Endodermal cell (in vitro differentiated cells): ENCODE results near the gene TEX55. TPM values are rescaled to one million over a fixed set of nuclear protein-coding genes. Genes with fewer than 3 reads are reported as not detected.
"Not testable (repeated sequence)": the region's sequence is repeated elsewhere in the genome, so short reads cannot be mapped to it uniquely, and the experiment has no call there.

Source experiments
- DNase-seq: peaks from one replicate; pipeline ENCODE4 v3.0.0-alpha.2; 2017
- H3K27ac ChIP-seq: 2 replicates; pipeline ENCODE4 v1.5.1; 2013; ENCODE audit warnings: mild to moderate bottlenecking, low read depth, low read length, moderate library complexity
- H3K27me3 ChIP-seq: 2 replicates; pipeline ENCODE4 v1.6.1; 2013; ENCODE audit warnings: mild to moderate bottlenecking, low read length, moderate library complexity; ENCODE audit not compliant: insufficient read depth, control insufficient read depth, poor library complexity, severe bottlenecking
- H3K36me3 ChIP-seq: 2 replicates; pipeline ENCODE4 v1.7.0; 2013; ENCODE audit warnings: mild to moderate bottlenecking, low read length, moderate library complexity; ENCODE audit not compliant: control insufficient read depth, insufficient read depth
- H3K4me1 ChIP-seq: one replicate; pipeline ENCODE4 v1.7.0; 2013; ENCODE audit warnings: low read length; ENCODE audit not compliant: control insufficient read depth, insufficient read depth
- H3K4me3 ChIP-seq: 2 replicates; pipeline ENCODE4 v1.5.1; 2013; ENCODE audit warnings: mild to moderate bottlenecking, low read length, moderate library complexity
- H3K9ac ChIP-seq: 2 replicates; pipeline ENCODE4 v1.6.1; 2013; ENCODE audit warnings: mild to moderate bottlenecking, low read length, moderate library complexity; ENCODE audit not compliant: poor library complexity, severe bottlenecking; ENCODE audit errors: extremely low read depth
- H3K9me3 ChIP-seq: 2 replicates; pipeline ENCODE4 v1.6.1; 2013; ENCODE audit warnings: mild to moderate bottlenecking, low read length, moderate library complexity; ENCODE audit not compliant: control insufficient read depth
- H3K27ac Mint-ChIP-seq: 2 replicates; pipeline ENCODE4 v1.8.0; 2020; ENCODE audit warnings: mixed read lengths
- H3K27me3 Mint-ChIP-seq: 2 replicates; pipeline ENCODE4 v1.8.0; 2021; ENCODE audit warnings: mild to moderate bottlenecking, mixed read lengths; ENCODE audit not compliant: insufficient read depth
- H3K36me3 Mint-ChIP-seq: 2 replicates; pipeline ENCODE4 v1.8.0; 2020; ENCODE audit warnings: low read depth, mixed read lengths
- H3K4me1 Mint-ChIP-seq: 2 replicates; pipeline ENCODE4 v1.8.0; 2020; ENCODE audit warnings: mixed read lengths
- H3K4me3 Mint-ChIP-seq: 2 replicates; pipeline ENCODE4 v1.8.0; 2020; ENCODE audit warnings: mild to moderate bottlenecking, moderate library complexity, mixed read lengths
- H3K9me3 Mint-ChIP-seq: 2 replicates; pipeline ENCODE4 v1.8.0; 2020; ENCODE audit warnings: mild to moderate bottlenecking, mixed read lengths
- WGBS, 2 experiments: methylation state at CpG; one replicate each; pipeline versions ENCODE4 v1.1.5 to v1.1.7; 2013; ENCODE audit warnings: missing lambda C conversion rate in 2 of 2, mixed read lengths in 1 of 2; ENCODE audit not compliant: insufficient coverage in 1 of 2, insufficient read length in 1 of 2; 5-methylcytosine and 5-hydroxymethylcytosine counted together
- total RNA-seq, 2 donors: library from RNA; stranded (reverse); fragmentation: NEBNext Ultra II Directional in 1 of 2; extraction: Animal tissue kit (Norgen Biotek cat#: 25700) in 1 of 2; gene quantifications; 2 replicates in 1 of 2; 3 replicates in 1 of 2; pipeline ENCODE4 v1.2.1, GENCODE V29; 2021
- TF ChIP-seq, protein P1 (sequence below): fragments of 200-600 bp; sonication (generic); conservative IDR thresholded peaks from 2 replicates; pipeline ENCODE4 v1.5.0; 2021; ENCODE audit warnings: antibody characterized with exemption, mild to moderate bottlenecking

The TEX55 gene
- total RNA-seq, 2 donors from 2014 or later, result not detected

DNA sequence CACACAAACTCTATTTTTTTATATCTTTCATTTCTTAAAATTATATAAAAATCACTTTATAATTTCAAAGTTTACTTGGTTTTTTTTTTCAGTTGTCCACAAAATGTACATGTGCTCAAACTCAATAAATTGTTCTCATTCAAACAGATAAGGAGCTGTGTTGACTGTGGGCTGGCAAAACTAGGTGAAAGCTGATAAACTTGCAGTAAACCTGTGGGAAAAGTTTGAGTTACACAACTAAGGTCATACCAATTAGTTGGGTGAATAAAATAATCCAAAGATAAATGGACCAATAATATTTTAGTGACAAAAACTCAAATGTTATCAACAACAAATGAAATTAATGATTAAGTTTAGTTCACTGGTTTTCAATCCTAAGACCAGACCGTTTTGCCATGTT lies 14.8 kb downstream of the TEX55 start:
- Histone ChIP-seq H3K36me3 (no peaks in the 10 kb centered on the region), H3K4me3 (no peak overlapping the region), H3K27me3 (no peaks in the 10 kb centered on the region), H3K9ac (no peak overlapping the region), H3K27ac (no peak overlapping the region), H3K4me1 (no peaks in the 10 kb centered on the region), H3K9me3 (peaks cover 24% of the 10 kb centered on the region)
- no peaks in the 10 kb centered on the region for H3K4me1 Mint-ChIP-seq
- peaks cover 32% of the 10 kb centered on the region for H3K36me3 Mint-ChIP-seq
- H3K27ac Mint-ChIP-seq, result no peak overlapping the region
- peaks cover 42% of the 10 kb centered on the region for H3K9me3 Mint-ChIP-seq
- 76 to 83% methylated on average over 1 of the region's 1 CpG for WGBS, 2 experiments
- no peaks in the 10 kb centered on the region for H3K27me3 Mint-ChIP-seq
- no peak overlapping the region for H3K4me3 Mint-ChIP-seq
- no peak for DNase-seq
- TF ChIP-seq, protein P1, sequence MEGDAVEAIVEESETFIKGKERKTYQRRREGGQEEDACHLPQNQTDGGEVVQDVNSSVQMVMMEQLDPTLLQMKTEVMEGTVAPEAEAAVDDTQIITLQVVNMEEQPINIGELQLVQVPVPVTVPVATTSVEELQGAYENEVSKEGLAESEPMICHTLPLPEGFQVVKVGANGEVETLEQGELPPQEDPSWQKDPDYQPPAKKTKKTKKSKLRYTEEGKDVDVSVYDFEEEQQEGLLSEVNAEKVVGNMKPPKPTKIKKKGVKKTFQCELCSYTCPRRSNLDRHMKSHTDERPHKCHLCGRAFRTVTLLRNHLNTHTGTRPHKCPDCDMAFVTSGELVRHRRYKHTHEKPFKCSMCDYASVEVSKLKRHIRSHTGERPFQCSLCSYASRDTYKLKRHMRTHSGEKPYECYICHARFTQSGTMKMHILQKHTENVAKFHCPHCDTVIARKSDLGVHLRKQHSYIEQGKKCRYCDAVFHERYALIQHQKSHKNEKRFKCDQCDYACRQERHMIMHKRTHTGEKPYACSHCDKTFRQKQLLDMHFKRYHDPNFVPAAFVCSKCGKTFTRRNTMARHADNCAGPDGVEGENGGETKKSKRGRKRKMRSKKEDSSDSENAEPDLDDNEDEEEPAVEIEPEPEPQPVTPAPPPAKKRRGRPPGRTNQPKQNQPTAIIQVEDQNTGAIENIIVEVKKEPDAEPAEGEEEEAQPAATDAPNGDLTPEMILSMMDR, result no peak

- Mint-ChIP-seq H3K27me3 (no peaks in the 10 kb centered on the region), H3K4me1 (no peaks in the 10 kb centered on the region), H3K9me3 (peaks cover 45% of the 10 kb centered on the region), H3K36me3 (peaks cover 35% of the 10 kb centered on the region), H3K4me3 (no peak overlapping the region), H3K27ac (no peak overlapping the region)
- no peak for DNase-seq
- H3K36me3 ChIP-seq, result no peaks in the 10 kb centered on the region
- no peak overlapping the region for H3K27ac ChIP-seq
- no peaks in the 10 kb centered on the region for H3K27me3 ChIP-seq
- H3K9me3 ChIP-seq, result peaks cover 24% of the 10 kb centered on the region
- no peaks in the 10 kb centered on the region for H3K4me1 ChIP-seq
- WGBS, 2 experiments, result 80 to 84% methylated on average over 1 to 2 of the region's 2 CpGs
- H3K4me3 ChIP-seq, result no peak overlapping the region
- TF ChIP-seq, protein P1, result no peak
- no peak overlapping the region for H3K9ac ChIP-seq
These were observed 15.3 kb downstream of the TEX55 start for GRCh38 chr3:119161240-119161639.

DNA sequence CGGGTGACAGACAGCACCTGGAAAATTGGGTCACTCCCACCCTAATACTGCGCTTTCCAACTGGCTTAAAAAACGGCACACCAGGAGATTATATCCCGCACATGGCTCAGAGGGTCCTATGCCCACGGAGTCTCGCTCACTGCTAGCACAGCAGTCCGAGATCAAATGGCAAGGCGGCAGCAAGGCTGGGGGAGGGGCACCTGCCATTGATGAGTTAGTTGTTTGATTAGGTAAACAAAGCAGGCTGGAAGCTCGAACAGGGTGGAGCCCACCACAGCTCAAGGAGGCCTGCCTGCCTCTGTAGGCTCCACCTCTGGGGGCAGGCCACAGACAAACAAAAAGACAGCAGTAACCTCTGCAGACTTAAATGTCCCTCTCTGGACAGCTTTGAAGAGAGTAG lies 18.8 kb downstream of the TEX55 start:
- peaks cover 53% of the 10 kb centered on the region for H3K9me3 Mint-ChIP-seq
- not testable (repeated sequence) for H3K4me1 ChIP-seq, H3K4me3 Mint-ChIP-seq, H3K36me3 ChIP-seq, H3K27ac Mint-ChIP-seq, H3K27me3 ChIP-seq, H3K27me3 Mint-ChIP-seq, H3K9ac ChIP-seq, H3K4me3 ChIP-seq, H3K4me1 Mint-ChIP-seq, DNase-seq, H3K27ac ChIP-seq
- H3K9me3 ChIP-seq, result peaks cover 24% of the 10 kb centered on the region
- WGBS, 2 experiments, result 89 to 100% methylated on average over 3 to 8 of the region's 9 CpGs
- peaks cover 30% of the 10 kb centered on the region for H3K36me3 Mint-ChIP-seq

- H3K27ac Mint-ChIP-seq, result no peak overlapping the region
- TF ChIP-seq, protein P1, result no peak
These were observed 24.9 kb downstream of the TEX55 start for GRCh38 chr3:119170821-119171220.

More at GRCh38 chr3:119170821-119171220, 24.9 kb downstream of the TEX55 start:
- H3K4me1 ChIP-seq, result no peaks in the 10 kb centered on the region
- Mint-ChIP-seq H3K9me3 (peaks cover 22% of the 10 kb centered on the region), H3K36me3 (peaks cover 7% of the 10 kb centered on the region), H3K4me1 (peaks cover 13% of the 10 kb centered on the region), H3K27me3 (no peaks in the 10 kb centered on the region), H3K4me3 (no peak overlapping the region)
- 75 to 91% methylated on average over 1 to 3 of the region's 3 CpGs for WGBS, 2 experiments
- no peak for DNase-seq
- H3K9me3 ChIP-seq, result no peaks in the 10 kb centered on the region
- H3K4me3 ChIP-seq, result no peak overlapping the region
- no peaks in the 10 kb centered on the region for H3K27me3 ChIP-seq
- no peak overlapping the region for H3K9ac ChIP-seq
- H3K36me3 ChIP-seq, result no peaks in the 10 kb centered on the region
- H3K27ac ChIP-seq, result no peak overlapping the region
